Kidney (tissue), 22 donors: ENCODE data around the gene HAO1. TPM values are rescaled to one million over a fixed set of nuclear protein-coding genes. Genes with fewer than 3 reads are reported as not detected.

Source experiments
- DNase-seq, 5 donors: peaks; one replicate each; pipeline ENCODE4 v3.0.0-alpha.2; 2013 to 2020
- FAIRE-seq: peaks from 2 replicates; lab custom pipeline; 2012; peaks lifted over from hg19 to GRCh38; lab: Jason Lieb, UNC
- H3K27ac ChIP-seq, 2 donors: one replicate each; pipeline ENCODE4 v1.7.0; 2013; ENCODE audit warnings: low read depth in 2 of 2, low read length in 2 of 2, inconsistent platforms in 1 of 2
- H3K27me3 ChIP-seq: one replicate; pipeline ENCODE4 v1.7.1; 2013; ENCODE audit warnings: low read length, inconsistent platforms; ENCODE audit not compliant: control insufficient read depth, insufficient read depth
- H3K36me3 ChIP-seq, 3 donors: one replicate each; pipeline versions ENCODE4 v1.7.0 to v1.7.1; 2013; ENCODE audit warnings: low read length in 3 of 3, control low read depth in 1 of 3, inconsistent platforms in 1 of 3; ENCODE audit not compliant: insufficient read depth in 3 of 3, control insufficient read depth in 2 of 3
- H3K4me1 ChIP-seq, 3 donors: one replicate each; pipeline versions ENCODE4 v1.7.0 to v1.7.1; 2013; ENCODE audit warnings: low read length in 3 of 3, inconsistent platforms in 1 of 3, low read depth in 1 of 3; ENCODE audit not compliant: control insufficient read depth in 2 of 3, insufficient read depth in 2 of 3
- H3K4me3 ChIP-seq, 3 donors: one replicate each; pipeline versions ENCODE4 v1.7.0 to v1.8.1; 2013; ENCODE audit warnings: low read length in 3 of 3, control low read depth in 1 of 3, inconsistent platforms in 1 of 3
- H3K9ac ChIP-seq, 3 donors: one replicate each; pipeline versions ENCODE4 v1.7.0 to v1.7.1; 2013; ENCODE audit warnings: low read length in 3 of 3, control low read depth in 1 of 3, inconsistent platforms in 1 of 3
- H3K9me3 ChIP-seq, 3 donors: one replicate each; pipeline versions ENCODE4 v1.7.0 to v1.7.1; 2013; ENCODE audit warnings: low read length in 3 of 3, control low read depth in 1 of 3, inconsistent platforms in 1 of 3; ENCODE audit not compliant: control insufficient read depth in 2 of 3, insufficient read depth in 1 of 3
- CTCF ChIP-seq: IDR thresholded peaks from 3 replicates; pipeline ENCODE4 v1.5.1; 2012; ENCODE audit warnings: mild to moderate bottlenecking, moderate library complexity, borderline replicate concordance; ENCODE audit not compliant: insufficient read depth; ENCODE audit errors: extremely low read depth
- intact Hi-C: fragments of 100-400 bp; cut with DNase I; formaldehyde crosslinking; loops from one replicate; pipeline ENCODE4 v1.11.1; 2022
- long read RNA-seq, 10 donors: library from polyadenylated mRNA in 1 of 10; unstranded in 1 of 10; transcript quantifications; one replicate each; pipeline ENCODE4 v2.0.0 and lab custom pipeline, GENCODE V29; 2021 to 2026
- polyA plus RNA-seq: library from polyadenylated mRNA; stranded (reverse); fragments of 350-450 nt; fragmentation: Illumina TruSeq; extraction: RNeasy Lipid Tissue Mini Kit (QIAGEN cat#74804); gene quantifications from one replicate; pipeline ENCODE4 v1.2.3, GENCODE V29; 2014; ENCODE audit warnings: low read depth, low replicate concordance; ENCODE audit not compliant: insufficient read depth
- total RNA-seq: library from RNA; stranded (reverse); fragmentation: NEBNext Ultra II Directional; extraction: Animal tissue kit (Norgen Biotek cat#: 25700); gene quantifications from one replicate; pipeline ENCODE4 v1.2.1, GENCODE V29; 2021
- donor health status: control.
- donor health status: control.
- donor health status: control.
- donor health status: control.
- donor health status: control.
- donor health status: DM: yes; HTN: yes; CAD: no.
- donor health status: Normal renal cell carcinoma (clear cell type).

The HAO1 gene
- total RNA-seq (not detected), polyA plus RNA-seq (0.86 TPM)
- long read RNA-seq, donor 1 = 0 reads
- long read RNA-seq, donor 2 = 0 reads
- long read RNA-seq, donor 3 = 0 reads
- long read RNA-seq, donor 4 = 0 reads
- long read RNA-seq, donor 5 = 0 reads
- long read RNA-seq, donor 6 = 0 reads
- long read RNA-seq, donor 7 = 0 reads
- long read RNA-seq, donor 8 = 0 reads
- long read RNA-seq, donor 9 = 0 reads
- long read RNA-seq, donor 10 = 0 reads

- intact Hi-C loops = no loop called here
- FAIRE-seq = no peak
- no peak within 1 kb of the TSS for H3K4me3 ChIP-seq
- H3K9me3 ChIP-seq = no peaks in the 10 kb centered on the region
- H3K9ac ChIP-seq = no peak within 1 kb of the TSS
- no peak within 1 kb of the TSS for H3K27ac ChIP-seq
- no peaks in the 10 kb centered on the region for H3K27me3 ChIP-seq
- no peaks in the 10 kb centered on the region for H3K4me1 ChIP-seq
- no peak for TF ChIP-seq CTCF
- DNase-seq = no peak
- no peaks in the 10 kb centered on the region for H3K36me3 ChIP-seq
Observed at GRCh38 chr20:7940341-7940740, at the start of gene HAO1. TSS of gene HAO1 (minus strand) at chr20:7940458. CDS start at chr20:7940422, 36 bp downstream.

- Histone ChIP-seq H3K27ac (no peak overlapping the region), H3K9me3 (peaks cover 0 to 4% (median 2%) of the 10 kb centered on the region in 3 donors), H3K9ac (no peak overlapping the region), H3K4me1 (no peaks in the 10 kb centered on the region), H3K36me3 (peaks cover 2 to 4% (median 2%) of the 10 kb centered on the region in 3 donors), H3K27me3 (no peaks in the 10 kb centered on the region), H3K4me3 (no peak overlapping the region)
- FAIRE-seq (no peak), DNase-seq (no peak)
- no peak for TF ChIP-seq CTCF
- intact Hi-C loops = no loop called here
Observed at GRCh38 chr20:7989379-7989778, 49.1 kb upstream of the HAO1 start.

GRCh38 chr20:7985916-7986315 lies 45.7 kb upstream of the HAO1 start:
- H3K9me3 ChIP-seq = no peaks in the 10 kb centered on the region
- H3K27ac ChIP-seq = no peak overlapping the region
- DNase-seq = no peak
- no peak overlapping the region for H3K4me3 ChIP-seq
- peaks cover 0 to 10% (median 0%) of the 10 kb centered on the region in 3 donors for H3K36me3 ChIP-seq
- no peaks in the 10 kb centered on the region for H3K27me3 ChIP-seq
- intact Hi-C loops = no loop called here
- FAIRE-seq = no peak
- H3K9ac ChIP-seq = no peak overlapping the region
- no peaks in the 10 kb centered on the region for H3K4me1 ChIP-seq
- no peak for TF ChIP-seq CTCF
